Chondrocyte (in vitro differentiated cells): Measurements from ENCODE around the gene RASA2. TPM values are rescaled to one million over a fixed set of nuclear protein-coding genes. Genes with fewer than 3 reads are reported as not detected.

ENCODE experiments used
- DNase-seq: peaks from one replicate; pipeline ENCODE4 v3.0.0; 2021; ENCODE audit warnings: mixed read lengths, low spot score
- H3K27ac Mint-ChIP-seq: one replicate; pipeline ENCODE4 v1.8.0; 2021; ENCODE audit warnings: mild to moderate bottlenecking, moderate library complexity, mixed read lengths; ENCODE audit not compliant: unreplicated experiment
- H3K27me3 Mint-ChIP-seq: 2 replicates; pipeline ENCODE4 v1.8.0; 2021; ENCODE audit warnings: low read depth, mixed read lengths
- H3K36me3 Mint-ChIP-seq: 2 replicates; pipeline ENCODE4 v1.8.0; 2021; ENCODE audit warnings: low read depth, mixed read lengths
- H3K4me1 Mint-ChIP-seq: 2 replicates; pipeline ENCODE4 v1.8.0; 2021; ENCODE audit warnings: low read depth, mild to moderate bottlenecking, mixed read lengths
- H3K4me3 Mint-ChIP-seq: one replicate; pipeline ENCODE4 v1.8.0; 2021; ENCODE audit warnings: mild to moderate bottlenecking, moderate library complexity, mixed read lengths; ENCODE audit not compliant: unreplicated experiment
- H3K9me3 Mint-ChIP-seq: 2 replicates; pipeline ENCODE4 v1.8.0; 2021; ENCODE audit warnings: low read depth, mixed read lengths
- total RNA-seq: library from RNA; stranded (reverse); gene quantifications from 3 replicates; pipeline ENCODE4 v1.2.1, GENCODE V29; 2021
- TF ChIP-seq, protein P1 (sequence below): fragments of 200-600 bp; sonication (generic); IDR thresholded peaks from 2 replicates; pipeline ENCODE4 v1.5.0; 2021; ENCODE audit warnings: antibody characterized with exemption, mild to moderate bottlenecking, moderate library complexity

The RASA2 gene
- total RNA-seq, 1 donor from 2014 or later: 8.5 TPM

DNA sequence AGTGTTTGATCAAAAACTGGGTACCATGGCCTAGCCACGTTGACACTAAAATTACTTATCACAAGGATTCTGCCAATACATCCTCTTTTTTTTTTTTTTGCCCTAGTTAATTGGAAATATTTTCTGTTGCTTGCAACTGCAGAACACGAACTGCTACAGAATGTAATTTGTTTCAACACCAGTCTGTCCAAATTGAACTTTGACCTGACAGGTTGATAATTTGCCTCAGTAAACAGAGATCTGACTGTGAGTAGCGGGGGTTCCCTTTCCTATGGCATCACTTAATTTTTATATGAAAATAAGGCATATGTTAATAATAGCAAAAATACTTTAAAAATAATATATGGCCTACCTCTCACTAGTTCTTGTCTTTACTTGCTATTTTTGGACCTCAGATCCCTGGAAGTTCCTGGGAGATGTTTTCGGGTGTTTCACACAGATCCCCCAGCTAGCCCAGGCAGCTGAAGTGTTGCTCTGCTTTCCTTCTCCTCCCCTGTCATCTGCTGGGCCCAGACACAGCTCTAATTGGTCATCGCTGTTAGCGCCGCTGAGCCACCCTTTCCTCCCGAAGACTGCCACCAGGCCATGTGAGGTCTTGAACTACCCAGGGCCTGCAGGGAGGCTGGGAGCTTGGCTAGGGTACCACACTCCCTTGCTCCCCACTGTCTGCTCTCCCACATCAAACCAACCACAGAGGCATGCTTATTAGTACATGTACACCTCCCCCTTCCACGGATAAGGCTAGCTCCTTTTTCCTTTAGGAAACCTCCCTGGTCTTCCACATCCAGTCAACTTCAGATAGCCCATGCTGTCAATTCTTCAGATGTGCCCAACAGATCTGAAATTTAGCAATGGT is 161.5 kb downstream of the RASA2 start:
- TF ChIP-seq, protein P1, sequence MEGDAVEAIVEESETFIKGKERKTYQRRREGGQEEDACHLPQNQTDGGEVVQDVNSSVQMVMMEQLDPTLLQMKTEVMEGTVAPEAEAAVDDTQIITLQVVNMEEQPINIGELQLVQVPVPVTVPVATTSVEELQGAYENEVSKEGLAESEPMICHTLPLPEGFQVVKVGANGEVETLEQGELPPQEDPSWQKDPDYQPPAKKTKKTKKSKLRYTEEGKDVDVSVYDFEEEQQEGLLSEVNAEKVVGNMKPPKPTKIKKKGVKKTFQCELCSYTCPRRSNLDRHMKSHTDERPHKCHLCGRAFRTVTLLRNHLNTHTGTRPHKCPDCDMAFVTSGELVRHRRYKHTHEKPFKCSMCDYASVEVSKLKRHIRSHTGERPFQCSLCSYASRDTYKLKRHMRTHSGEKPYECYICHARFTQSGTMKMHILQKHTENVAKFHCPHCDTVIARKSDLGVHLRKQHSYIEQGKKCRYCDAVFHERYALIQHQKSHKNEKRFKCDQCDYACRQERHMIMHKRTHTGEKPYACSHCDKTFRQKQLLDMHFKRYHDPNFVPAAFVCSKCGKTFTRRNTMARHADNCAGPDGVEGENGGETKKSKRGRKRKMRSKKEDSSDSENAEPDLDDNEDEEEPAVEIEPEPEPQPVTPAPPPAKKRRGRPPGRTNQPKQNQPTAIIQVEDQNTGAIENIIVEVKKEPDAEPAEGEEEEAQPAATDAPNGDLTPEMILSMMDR: no peak
- Mint-ChIP-seq H3K9me3 (peaks cover 4% of the 10 kb centered on the region), H3K36me3 (no peaks in the 10 kb centered on the region), H3K27me3 (no peaks in the 10 kb centered on the region), H3K27ac (no peak overlapping the region), H3K4me3 (no peak overlapping the region), H3K4me1 (peaks cover 20% of the 10 kb centered on the region)
- no peak for DNase-seq

DNA sequence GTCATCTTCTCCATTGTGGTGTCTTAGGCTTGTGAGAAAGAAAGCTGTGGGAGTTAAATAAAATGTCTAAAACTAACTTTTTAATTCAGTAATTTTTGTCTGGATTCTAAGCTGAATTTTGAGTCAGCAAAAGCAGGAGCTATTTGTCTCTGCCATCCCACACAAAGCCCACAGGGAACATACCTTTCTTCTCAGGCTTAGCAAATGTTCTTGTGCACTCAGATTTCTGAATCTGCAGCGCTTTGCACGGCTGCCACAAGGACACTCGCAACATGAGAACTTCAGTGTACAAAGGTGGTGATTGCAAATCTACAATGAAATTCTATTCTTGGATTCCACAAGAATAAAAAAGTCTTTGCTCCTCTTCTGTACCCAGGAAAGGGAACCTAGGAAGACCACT is 163.0 kb downstream of the RASA2 start:
- Mint-ChIP-seq H3K4me3 (no peak overlapping the region), H3K36me3 (no peaks in the 10 kb centered on the region), H3K4me1 (peaks cover 7% of the 10 kb centered on the region), H3K9me3 (peaks cover 4% of the 10 kb centered on the region), H3K27ac (no peak overlapping the region), H3K27me3 (peaks cover 5% of the 10 kb centered on the region)
- TF ChIP-seq, protein P1: no peak
- DNase-seq: no peak

- no peak for DNase-seq
- peaks cover 5% of the 10 kb centered on the region for H3K4me1 Mint-ChIP-seq
- H3K9me3 Mint-ChIP-seq: peaks cover 4% of the 10 kb centered on the region
- TF ChIP-seq, protein P1: no peak
- peaks cover 5% of the 10 kb centered on the region for H3K27me3 Mint-ChIP-seq
- no peak overlapping the region for H3K27ac Mint-ChIP-seq
- H3K4me3 Mint-ChIP-seq: no peak overlapping the region
- no peaks in the 10 kb centered on the region for H3K36me3 Mint-ChIP-seq
Observed at GRCh38 chr3:141650783-141651182, 164.0 kb downstream of the RASA2 start.

DNA sequence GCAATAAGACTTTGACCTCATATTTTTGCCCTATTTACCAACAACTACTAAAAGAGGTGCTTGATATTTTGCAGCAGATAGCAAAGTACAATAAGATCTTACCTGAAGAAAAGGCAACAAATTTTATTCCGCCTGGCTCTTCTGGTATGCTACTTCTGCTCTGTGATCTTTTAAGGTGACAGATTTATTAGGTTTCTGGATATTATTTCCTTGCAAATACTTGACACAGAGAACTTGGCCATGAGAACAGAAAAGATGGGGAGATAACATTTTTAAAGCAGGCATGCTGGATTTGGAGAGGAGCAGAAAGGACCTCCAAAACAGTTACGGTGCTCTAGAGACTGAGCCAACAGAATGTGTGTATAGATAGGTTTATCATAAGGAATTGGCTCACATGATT is 164.6 kb downstream of the RASA2 start:
- Mint-ChIP-seq H3K4me3 (no peak overlapping the region), H3K9me3 (peaks cover 4% of the 10 kb centered on the region), H3K36me3 (no peaks in the 10 kb centered on the region), H3K4me1 (peaks cover 3% of the 10 kb centered on the region), H3K27me3 (peaks cover 7% of the 10 kb centered on the region), H3K27ac (no peak overlapping the region)
- TF ChIP-seq, protein P1: no peak
- DNase-seq: no peak

DNA sequence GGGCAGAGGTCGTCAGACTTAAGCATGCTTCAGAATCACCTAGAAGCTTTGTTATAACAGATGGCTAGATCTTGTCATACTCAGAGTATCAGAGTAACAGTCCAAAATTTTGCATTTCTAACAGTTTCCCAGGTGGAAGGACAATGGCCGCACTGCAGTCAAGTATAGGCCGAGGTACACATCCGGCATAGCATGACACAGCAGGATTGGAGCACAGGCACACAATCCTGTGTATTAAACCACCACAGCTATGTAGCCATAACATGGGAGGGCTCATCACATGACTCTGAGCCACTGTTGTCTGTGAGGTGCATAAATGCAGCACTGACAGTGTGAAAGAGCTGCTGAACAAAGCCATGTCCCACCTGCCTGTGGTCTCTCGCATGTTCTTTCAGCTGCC is 165.5 kb downstream of the RASA2 start:
- DNase-seq: no peak
- Mint-ChIP-seq H3K4me1 (peaks cover 3% of the 10 kb centered on the region), H3K9me3 (peaks cover 4% of the 10 kb centered on the region), H3K27ac (no peak overlapping the region), H3K36me3 (no peaks in the 10 kb centered on the region), H3K27me3 (peaks cover 7% of the 10 kb centered on the region), H3K4me3 (no peak overlapping the region)
- TF ChIP-seq, protein P1: no peak
